UCSD-AML1 (cell line): ENCODE data around the gene B4GALT1.

Experiments
- DNase-seq: peaks from one replicate; lab custom pipeline; 2025; ENCODE audit not compliant: unreplicated experiment; lab: John Stamatoyannopoulos, UW

B4GALT1 gene, protein sequence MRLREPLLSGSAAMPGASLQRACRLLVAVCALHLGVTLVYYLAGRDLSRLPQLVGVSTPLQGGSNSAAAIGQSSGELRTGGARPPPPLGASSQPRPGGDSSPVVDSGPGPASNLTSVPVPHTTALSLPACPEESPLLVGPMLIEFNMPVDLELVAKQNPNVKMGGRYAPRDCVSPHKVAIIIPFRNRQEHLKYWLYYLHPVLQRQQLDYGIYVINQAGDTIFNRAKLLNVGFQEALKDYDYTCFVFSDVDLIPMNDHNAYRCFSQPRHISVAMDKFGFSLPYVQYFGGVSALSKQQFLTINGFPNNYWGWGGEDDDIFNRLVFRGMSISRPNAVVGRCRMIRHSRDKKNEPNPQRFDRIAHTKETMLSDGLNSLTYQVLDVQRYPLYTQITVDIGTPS

DNA sequence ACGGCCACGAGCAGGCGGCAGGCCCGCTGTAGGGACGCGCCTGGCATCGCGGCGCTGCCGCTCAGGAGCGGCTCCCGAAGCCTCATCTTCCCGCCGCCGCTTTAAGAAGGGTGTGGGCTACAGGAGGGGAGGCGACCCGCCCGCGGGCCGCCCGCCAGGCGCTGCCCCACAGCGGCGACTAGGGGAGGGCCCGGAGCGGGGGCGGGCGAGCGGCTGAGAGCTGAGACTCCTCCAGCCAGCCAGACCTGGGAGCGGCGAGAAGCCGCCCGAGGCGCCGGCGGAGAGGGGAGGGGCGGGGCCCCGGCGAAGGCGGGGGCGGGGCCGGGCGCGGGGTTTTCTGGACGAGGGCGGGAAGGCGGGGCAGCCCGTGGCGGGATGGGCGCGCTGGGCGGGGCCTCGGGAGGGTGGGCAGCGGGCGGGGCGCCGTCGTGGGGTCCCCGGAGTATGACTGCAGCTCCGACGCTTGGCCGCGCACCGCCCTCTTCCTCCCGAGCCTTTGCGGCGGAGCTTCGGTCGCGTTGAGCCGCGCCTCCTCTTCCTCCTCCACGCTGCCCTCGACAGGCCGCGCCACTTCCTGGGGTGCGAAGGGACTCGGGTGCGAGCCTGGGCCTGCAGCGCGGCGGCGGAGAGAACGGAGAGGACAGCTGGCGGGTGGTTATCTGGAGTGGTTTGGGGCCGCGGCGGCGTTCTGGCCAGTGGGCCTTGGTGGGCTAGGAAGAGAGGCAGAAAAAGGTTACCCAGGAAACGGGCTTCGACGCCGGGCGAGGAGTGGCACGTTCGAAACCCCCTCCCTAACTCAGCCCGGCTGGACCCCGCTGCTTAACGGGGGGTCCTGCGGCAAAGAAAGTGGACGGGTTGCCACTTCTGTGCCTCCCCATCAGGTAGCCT is at the start of gene B4GALT1:
TSS of gene B4GALT1 (minus strand) at position 253 of the 888 bp plus-strand sequence. CDS start at position 86, 167 bp downstream.
- DNase-seq: peak; percentile 97

DNA sequence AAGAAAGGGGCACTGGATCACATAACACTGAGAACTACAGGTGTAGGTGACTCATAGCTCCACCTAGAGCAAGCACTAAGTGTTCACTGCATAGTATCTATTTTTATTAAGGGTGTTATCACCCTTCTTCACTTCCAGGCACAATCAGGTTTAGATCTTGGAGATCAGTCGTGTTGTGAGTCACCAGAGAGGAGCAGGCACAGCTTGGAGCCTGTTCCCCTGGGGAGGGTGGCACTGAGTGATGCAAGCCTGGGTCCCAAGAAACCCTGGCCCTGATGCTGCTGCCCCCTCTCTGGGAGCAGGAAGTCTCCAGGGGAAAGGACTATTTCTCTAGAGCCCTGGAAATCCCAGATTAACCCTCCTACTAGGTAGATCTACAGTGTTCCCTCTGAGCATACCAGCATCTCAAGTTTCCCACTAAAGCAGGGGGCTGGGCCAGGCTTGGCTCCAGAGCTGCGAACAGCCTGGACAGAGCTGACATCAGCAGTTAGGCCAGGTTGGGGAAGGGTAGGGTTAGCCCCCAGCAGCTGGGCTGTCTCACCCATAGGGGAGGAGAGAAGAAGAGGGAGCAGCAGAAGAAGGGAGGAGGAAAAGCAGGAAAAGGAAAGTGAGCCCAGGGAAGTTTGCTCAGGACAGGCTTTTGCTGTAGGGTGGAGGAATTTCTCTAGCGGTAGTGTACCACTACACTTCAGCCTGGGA is 44.7 kb upstream of the B4GALT1 start:
- no peak for DNase-seq

DNA sequence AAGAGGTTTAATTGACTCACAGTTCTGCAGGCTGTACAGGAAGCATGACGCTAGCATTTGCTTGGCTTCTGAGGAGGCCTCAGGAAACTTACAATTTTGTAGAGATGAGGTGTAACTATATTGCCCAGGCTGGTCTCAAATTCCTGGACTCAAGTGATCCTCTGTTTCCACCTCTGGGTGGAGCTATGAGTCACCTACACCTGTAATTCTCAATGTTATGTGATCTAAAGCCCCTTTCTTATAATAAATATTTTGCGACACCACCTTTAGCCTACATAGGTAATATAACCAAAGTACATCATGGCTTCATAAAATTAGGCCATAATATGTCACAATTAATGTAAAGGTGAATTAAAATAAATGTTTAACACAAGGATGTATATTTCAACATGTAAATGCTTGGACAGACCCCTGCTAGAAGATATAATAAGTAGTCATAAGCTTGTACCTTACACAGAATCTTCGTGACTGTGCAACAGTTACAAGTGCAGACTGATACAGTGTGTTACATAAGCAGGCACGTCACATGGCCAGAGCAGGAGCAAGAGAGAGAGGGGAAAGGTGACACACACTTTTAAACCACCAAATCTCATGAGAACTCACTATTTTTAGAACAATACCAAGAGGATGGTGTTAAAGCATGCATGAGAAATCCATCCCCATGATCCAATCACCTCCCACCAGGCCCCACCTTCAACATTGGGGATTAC is 43.0 kb upstream of the B4GALT1 start:
- DNase-seq: no peak

DNA sequence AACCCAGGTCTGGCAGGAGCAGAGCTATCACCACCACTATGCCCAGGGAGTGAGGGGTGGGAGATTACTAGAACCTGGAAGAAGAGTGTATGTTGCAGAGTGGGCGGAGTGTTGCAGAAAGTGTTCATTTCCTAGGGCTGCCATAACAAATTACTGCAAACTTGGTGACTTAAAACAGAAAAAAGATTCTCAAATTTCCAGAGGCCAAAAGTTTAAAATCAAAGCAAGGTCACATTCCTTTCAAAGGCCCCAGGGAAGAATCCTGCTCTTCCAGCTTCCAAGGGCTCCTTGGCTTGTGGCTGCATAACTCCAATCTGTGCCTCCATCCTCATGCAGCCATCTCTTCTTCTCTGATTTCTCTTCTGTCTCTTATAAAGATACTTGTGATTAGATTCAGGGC is 42.3 kb upstream of the B4GALT1 start:
- no peak for DNase-seq

DNA sequence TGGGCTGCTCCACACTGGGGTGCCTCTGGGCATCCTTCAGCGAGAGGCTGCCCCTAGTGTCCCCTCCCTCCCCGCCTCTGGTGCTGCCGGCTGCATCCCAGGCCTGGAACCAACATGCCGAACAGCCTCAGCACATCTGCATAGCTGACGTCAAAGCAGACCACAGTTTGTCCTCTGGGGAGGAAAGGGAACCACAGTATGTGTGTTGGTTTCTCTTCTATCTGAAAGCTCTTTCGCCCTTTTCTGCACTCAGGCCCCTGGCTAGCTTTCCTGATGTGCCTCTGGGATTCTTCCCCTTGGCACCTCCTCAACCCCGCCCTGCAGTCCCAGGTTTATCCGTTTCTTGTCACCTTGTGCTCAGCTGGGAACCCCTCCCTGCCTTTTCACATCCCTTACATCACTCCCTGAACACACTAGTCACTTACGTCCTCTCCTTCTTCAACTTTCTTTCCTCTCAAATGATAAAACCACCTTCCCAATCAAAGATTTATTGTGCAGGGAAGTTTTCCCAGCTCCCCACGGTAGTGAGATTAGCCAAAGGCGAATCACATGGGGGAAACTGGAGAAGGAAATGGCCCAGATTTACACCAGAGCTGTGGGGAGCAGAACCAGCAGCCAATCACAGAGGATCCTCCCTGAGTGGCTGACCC is 35.5 kb upstream of the B4GALT1 start:
- DNase-seq: peak; percentile 30

DNA sequence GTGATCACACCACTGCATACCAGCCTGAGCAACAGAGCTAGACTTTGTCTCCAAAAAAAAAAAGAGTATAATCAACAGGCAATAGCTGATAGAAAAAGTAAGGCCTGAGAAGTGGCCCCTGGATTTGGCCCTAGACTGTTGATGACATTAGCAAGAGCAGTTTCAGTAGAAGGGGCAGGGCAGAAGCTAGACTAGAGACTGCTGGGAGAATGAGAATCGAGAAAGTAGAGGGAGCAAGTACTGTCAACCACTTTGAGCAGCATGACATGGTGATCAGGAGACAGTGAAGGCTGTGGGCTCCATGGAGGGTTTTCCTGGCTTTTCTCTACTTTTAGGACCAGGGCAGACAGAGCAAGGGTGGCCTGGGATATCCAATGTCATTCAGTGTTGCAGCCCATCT is 34.9 kb upstream of the B4GALT1 start:
- no peak for DNase-seq

DNA sequence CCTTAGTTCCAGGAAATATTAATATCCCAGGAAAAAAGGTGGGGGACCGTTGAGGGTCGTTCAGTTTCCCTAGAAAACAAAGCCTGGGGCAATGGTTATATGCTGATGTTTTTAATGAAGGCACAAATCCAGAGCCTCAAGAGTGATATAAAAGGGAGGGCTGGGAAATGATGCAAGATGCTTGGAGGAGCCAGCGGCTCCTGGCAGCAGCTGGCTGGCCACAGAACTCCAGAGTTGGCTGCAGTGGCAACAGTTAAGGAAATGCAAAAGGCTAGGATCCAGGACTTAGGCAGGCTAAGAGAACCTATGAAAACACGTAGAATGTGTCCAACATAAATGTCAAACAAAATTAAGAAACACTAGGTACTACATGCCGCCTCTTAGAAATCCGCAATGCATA is 31.0 kb upstream of the B4GALT1 start:
- DNase-seq: no peak

DNA sequence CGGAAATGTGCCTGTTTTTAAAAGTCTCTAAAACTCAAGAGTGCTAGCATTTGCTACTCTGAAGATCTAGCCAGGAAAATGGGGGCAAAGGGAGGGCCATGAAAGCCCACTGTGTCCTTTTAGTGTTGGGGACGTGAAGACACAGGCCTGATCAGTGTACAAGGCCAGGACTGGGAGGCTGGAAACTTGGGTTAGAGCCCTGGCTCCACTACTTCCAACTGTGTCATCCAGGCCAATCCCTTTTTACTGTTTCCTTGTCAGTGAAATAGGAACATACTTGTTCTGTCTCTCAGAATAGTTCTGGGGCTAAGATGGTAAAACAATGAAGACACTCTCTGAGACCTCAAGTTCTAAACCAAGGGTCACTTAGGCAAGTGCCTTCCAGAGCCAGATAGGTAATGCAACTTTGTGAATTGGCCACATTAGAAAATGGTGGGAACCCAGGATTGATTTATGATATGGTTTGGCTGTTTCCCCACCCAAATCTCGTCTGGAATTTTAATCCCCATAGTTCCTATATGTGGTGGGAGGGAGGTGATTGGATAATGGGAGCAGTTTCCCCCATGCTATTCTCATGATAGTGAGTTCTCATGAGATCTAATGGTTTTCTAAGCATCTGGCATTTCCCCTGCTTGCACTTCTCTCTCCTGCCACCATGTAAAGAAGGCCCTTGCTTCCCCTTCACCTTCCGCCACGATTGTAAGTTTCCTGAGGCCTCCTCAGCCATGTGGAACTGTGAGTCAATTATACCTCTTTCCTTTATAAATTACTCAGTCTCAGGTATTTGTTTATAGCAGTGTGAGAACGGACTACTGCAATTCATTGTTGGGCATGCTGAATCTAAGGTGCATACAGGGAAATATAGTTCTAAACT is 30.4 kb upstream of the B4GALT1 start:
- no peak for DNase-seq

DNA sequence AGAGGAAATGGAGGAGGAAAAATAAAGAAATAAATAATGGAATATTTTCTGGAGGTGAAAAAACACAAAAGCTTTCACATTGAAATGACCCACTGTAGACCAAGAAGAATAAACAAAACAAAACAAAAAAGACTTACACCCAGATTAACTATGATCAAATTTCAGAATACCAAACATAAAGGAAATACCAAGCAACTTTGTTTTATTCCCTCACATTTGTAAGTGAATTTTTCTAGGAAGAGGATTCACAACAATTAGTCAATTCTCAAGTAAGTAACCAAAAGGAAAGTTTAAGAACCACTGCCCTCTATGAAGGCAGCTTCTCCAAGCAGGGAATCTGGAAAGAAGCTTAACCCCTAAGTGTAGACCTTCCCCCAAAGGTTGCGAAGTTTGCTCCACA is 29.6 kb upstream of the B4GALT1 start:
- DNase-seq: no peak

DNA sequence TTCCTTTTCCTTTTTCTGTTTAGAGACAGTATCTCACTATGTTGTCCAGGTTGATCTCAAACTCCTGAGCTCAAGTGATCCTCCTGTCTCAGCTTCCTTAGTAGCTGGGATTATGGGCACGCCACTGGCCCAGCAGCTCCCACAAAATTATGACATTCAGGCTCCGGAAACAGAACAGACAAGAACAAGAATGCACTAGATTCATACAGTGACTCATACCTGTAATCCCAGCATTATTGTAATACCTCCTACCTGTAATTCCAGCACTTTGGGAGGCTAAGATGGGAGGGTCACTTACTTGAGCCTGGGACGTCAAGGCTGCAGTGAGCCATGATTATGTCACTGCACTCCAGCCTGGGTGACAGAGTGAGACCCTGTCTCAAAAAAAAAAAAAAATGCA is 26.7 kb upstream of the B4GALT1 start:
- DNase-seq: no peak

DNA sequence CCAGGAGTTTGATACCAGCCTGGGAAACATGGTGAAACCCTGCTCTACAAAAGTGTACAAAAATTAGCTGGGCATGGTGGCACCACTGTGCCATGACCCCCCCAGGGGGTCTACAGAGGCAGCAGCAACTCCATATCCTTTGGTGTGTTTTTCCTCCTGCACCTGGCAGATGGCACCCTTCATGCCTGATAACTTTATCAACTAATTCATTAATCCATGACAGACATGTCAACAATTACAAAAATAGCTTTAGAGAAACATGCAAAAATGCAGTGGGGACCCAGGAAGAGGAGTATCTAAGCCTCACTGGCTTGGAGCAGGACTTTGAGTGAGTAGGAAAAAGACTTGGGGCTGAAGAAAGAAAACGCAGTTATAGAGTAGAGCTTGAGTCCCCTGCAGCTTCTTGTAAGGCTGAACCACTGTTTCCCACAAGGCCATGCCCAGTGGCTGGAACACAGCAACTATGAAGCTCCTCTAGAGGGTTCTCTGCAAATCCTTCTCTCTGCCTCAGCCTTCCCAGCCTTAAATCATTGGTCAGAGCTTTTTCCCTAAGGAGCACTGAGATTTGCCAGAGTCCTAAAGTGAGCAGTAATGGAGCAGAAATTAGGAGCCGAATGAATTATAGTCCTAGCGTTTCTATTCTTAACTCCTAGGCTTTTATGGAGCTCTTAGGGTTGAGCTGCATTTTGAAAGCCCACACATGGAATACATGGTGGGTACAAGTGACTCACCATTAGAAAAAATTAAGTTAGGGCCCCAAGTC is 25.5 kb upstream of the B4GALT1 start:
- no peak for DNase-seq

DNA sequence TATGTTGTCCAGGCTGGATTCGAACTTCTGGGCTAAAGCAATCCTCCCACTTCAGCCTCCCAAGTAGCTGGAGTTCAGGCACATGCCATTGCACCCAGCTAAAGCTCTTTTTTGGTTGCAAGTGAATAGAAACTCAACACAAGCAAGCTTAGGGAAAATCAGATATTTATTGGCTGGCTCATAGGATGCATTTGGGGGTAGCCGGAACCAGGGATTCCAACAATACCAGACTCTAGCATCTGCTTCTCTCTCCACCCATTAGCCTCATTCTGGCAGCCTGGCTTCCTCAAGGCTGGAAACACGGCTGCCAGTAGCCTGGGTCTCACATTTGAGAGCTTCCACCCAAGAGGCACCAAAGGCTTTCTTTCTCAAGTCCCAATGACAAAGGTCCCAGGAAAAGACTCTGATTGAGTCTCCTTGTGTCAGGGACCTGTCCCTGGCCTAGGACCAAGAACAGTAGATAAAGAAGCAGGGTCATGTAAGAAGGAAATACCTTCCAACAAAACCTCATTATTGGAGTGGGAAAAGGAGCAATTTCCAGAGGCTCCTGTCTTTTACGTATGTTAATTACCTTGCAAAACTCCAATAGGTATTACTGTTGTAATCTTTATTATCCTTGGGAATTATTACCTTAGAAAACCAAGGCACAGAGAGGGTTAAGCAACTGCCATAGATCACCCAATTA is 23.0 kb upstream of the B4GALT1 start:
- DNase-seq: no peak

DNA sequence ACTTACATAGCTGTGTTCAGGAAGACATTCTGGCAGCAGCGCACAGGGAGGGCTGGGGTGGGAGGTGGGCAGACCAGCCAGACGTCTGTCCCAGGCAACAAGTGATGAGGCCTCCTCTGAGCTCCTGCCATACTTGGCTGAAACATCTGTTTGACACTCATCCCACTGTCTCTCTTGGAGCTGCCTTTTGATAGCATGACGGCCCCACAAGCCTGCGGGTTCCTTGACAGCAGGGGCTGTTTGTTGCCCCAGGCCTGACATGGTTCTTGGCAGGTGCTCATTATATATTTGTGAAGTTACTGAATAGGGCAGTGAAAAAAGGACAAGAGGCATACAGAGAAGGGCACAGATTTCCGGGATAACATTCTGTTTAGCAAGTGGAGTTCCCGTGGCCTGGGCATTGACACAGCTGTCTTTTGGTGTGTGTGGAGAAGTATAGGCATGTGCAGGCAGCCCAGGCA is 22.2 kb upstream of the B4GALT1 start:
- no peak for DNase-seq

DNA sequence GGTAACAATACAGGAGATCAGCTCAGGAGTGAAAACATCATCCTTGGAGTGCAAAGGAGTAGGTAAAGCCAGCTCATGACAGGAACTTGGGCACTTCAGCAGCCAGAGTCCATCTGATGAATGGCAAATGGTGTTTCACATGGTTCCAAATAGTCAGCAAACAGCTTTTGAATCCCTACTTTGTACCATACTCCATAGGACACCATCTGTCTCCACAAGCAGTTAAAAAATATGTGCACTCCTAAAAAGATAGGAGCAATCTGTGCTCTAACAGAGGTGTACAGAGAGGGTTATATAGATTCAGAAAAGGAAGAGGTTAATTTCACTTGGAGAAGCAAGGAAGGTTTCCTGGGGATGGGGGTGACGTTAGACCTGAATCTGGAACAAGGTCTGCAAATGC is 21.6 kb upstream of the B4GALT1 start:
- no peak for DNase-seq

DNA sequence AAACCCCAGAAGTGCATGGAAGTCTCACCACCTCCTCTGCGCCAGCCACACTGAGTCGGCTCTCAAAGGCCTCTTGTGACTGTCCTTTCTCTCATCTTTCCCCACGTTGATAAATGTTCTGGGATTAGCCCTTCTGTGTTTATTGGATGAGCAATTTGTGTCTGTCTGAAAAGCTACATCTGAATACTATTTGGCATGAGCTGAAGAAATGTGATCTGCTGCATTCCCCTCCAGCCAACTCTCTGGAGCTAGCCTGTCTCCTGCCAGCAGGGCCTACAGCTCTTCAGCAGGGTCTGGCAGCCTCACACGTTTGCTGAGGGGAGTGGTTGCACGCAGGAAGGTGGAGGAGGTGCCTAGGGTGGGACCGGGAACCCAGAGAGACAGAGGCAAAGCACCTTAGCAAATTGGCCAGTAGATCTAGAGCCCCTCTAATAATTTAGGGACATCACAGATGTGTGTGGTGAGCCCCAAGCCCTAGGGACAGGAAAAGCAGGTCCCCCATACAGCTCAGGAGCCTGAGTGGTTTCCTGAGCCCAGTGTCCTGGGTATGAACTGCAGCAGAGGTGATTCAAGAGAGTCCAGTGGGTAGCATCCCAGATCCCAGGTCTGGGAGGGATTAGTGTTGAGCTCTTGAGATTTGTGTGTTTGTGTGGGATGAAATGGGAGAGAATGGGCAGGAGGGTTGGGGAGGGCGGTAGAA is 20.5 kb upstream of the B4GALT1 start:
- no peak for DNase-seq

DNA sequence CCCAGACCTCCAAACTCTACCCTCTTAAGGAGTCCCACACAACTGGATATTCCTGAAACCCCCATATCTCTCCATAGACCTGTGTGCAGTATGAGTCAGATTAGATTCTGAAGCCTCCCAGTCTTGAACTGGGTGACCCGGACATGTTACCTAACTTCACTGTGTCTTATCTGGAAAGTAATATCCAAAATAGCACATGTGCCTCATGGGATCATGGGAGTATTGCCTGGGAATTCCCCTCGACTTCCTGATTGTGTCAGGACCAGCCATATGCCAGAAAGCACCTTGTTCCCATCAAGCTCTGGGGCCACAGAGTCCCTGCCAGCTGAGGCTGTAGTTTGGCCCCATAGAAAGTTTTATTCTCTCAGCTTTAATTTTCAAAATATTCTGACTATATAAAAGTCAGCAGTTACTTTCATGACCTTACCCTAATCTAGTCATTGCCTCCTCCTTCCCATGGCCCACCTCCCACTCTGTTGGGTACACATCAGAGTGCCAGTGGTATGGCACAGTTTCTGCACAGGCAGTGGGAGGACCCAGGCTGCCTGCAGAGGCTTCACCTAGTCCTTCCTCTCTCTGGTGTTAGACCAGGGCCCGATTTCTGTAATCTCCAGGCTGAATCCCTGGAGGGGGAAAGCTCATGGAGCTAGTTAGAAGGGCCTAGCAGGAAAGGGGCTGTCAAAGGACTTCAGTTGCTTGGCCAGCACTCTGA is 19.5 kb upstream of the B4GALT1 start:
- DNase-seq: no peak

DNA sequence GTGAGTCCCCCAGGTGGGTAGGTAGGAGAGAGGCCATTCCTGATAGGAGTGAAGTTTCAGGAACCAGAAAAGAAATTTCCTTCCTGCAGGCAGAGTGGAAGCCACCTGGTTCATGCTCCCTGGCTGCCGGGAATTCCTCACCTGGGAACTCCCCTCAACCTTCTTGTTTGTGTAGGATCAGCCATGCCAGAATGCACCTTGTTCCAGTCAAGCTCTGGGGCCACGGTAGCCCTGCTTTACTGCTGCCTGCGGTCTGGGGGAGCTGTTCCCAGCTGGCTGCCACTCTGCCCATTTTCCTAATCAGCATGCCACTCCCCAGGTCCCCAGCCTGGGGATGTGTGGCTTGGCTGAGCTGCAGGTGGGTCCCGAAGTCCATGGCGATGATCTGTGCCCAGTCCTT is 18.7 kb upstream of the B4GALT1 start:
- no peak for DNase-seq
